ENCODE results near the gene PMFBP1.

GRCh38 chr16:72202014-72202413 is 30.1 kb upstream of the PMFBP1 start:
- no peak for TF ChIP-seq EZH2 (IDR thresholded peaks at IDR 0.05; ENCODE audit: borderline replicate concordance, low read length)
- no peak for TF ChIP-seq CTCF (IDR thresholded peaks at IDR 0.05; ENCODE audit: low read length)
